Glomerular visceral epithelial cell (primary cell): ENCODE results near the gene SRPX.
A peak's percentile ranks its signal among the peaks of the same experiment; 100 is the strongest.

ENCODE experiments used
- DNase-seq: peaks from one replicate; pipeline ENCODE4 v3.0.0-alpha.2; 2016; ENCODE audit errors: extremely low spot score

The SRPX gene

DNA sequence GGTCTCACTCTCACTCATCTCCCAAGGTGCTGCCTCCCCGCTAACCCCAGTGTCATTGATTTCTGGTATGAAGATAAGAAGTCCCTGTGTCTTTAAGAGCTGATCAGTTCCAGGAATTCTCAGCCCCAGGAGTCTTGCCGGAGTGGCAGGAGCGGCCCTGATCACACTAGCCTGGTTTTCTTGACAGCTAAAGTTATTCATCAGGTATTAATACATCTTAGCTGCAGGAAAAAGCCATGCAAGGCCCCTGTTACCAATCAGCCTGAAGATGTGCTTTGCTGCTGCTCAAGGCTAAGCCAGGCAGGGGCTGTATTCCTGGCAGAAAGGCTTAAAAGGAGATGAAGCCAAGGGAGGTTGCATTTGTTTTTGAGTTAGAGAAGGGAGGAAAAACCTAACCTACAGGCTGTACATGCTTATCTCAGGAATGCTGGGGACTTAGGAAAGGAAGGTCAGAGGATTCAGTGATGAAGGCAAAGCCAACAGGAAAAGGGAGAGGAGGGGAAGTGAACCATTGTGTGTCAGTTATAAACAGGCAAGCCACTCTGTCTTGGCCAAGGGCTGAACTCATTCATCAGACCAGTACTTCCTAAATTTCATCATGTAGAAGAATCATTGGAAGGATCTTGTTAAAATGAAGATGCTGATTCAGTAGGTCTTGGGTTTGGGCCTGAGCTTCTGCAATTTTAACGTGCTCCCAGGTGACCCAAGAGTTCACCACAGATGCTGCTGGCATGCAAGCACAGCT, 8.6 kb downstream of the SRPX start:
- no peak for DNase-seq

GRCh38 chrX:38206542-38206941, 14.1 kb downstream of the SRPX start:
- DNase-seq = no peak

DNA sequence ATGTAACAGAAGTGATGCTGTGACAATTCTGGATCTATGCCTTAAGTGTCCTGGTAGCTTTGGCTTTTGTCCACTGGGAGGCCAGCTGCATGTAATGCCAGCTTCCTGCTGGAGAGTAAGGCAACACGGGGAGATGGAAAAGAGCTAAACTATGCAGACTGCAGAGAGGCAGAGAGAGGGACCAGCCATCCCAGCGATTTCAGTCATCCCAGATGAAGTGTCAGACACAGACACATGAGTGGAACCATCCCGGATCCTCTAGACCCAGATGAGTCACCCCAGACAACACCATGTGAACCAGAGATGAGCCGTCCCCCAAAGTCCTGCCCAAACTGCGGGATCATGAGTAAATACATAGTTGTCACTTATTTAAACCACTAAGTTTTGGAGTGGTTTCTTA, 14.6 kb downstream of the SRPX start:
- DNase-seq = no peak

DNA sequence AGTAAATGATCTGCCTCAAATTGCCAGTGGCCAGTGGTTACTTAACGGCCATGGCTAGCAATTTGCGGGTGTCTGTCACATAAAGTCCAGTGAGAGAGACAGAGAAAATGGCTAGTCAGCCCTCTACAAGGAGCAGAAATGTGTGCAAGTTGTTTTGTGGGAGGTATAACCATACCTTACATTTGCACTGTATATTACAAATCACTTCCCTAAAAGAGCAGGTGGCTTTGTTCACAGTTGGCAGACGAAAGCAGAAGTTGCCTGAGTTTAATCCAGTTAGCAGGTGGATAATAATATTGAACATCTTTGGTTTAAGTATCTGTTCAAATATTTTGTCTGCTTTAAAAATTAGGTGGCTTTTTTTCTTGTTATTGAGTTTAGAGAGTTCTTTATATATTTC, 15.6 kb downstream of the SRPX start:
- DNase-seq = no peak

GRCh38 chrX:38192007-38192810, 28.5 kb downstream of the SRPX start:
- DNase-seq = peak; percentile 25

DNA sequence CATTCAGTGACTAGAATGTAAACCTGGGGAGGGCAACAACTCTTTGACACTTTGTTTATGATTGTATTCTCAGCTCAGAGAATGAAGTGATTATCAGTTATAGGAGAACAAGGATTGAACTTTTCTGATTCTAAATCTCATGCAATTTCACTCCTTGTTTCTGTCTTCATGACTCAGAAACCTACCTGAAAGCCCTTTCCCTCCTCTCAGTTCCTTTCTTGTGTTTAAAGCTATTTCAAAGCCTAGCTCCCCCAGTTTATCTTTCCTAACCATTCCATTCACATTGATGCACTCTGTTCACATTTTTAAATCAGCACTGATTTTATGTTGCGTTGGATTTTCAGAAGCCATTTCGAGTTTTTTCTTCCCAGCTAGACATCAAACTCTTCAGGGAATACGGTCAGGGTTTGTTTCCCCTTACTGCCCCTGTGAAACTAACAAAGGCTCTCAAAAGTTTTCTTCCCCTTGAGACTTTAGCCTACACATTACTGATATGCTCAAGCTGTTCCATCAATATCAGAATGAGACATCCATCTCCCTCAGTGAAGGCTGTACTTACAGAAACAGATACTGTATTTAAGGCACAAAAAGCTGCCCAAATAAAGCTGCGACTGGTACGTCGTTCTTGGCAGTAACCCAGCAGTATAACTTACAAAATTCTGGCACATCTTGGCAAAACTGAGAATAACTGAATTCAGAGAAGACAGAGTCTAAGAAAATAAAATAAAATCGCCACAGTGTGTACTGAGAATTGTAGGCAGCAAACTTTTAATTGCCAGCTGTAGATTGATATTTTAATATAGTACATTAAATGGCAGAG, 31.0 kb downstream of the SRPX start:
- no peak for DNase-seq

DNA sequence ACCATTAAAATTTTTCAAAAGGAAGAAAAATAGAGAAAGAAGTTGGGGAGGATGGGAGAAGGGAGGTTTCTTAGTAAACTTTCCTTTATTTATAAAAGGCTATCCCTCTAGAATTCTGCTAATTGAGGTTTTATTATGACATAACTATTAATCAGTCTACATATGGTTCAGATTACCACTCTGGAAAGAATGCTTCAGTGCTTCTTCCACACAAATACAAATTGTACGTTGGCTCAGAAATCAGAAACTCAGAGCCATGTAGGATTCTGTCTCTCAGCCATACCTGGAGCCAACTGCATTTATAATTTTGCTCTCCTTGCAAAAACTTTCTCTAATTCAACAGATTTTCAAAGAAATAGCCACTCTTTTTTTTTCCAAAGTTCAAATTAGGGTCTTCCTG, 37.1 kb downstream of the SRPX start:
- DNase-seq = no peak

- no peak for DNase-seq
Measured at GRCh38 chrX:38181357-38181756, 39.3 kb downstream of the SRPX start.

DNA sequence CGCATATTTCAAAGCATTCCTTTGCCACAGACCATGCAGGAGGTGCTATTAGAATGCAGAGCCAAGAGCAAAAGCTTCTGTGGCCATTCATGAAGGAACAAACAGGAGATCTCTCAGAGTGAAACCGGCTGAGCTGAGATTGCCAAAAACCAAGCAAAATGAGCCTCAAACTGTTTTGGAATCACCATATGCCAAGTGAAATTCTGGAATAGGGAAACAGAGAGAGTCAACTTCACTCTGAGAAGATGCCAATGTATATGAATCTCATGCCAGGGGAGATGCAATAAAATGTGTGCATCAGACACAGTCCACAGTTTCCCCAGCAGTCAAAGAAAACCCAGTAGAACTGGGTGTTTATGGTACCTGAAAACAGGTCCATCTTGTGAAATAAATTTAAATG, 42.3 kb downstream of the SRPX start:
- DNase-seq = no peak

GRCh38 chrX:38175139-38175538, 45.5 kb downstream of the SRPX start:
- DNase-seq = peak; percentile 56

DNA sequence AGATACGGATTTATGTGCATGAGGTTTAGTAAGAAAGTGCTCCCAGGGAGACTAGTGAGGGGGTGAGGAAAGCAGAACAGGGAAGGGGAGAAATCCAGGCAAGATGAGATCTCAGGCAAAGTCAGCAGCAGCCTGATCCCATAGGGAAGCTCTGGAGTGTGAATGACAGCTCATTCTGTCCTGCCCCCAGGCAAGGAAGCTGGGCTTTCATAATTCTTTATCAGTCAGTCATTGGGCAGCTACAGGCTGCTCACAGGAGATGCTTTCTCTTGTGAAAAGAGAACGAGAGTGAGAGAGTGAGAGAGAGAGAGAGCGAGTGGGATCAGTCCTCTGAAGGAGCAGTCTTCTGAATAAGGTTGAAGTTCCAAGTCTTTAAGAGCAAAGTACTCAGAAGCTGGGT, 48.1 kb downstream of the SRPX start:
- DNase-seq = no peak

- DNase-seq = no peak
Measured at GRCh38 chrX:38170556-38170955, 50.1 kb downstream of the SRPX start.

DNA sequence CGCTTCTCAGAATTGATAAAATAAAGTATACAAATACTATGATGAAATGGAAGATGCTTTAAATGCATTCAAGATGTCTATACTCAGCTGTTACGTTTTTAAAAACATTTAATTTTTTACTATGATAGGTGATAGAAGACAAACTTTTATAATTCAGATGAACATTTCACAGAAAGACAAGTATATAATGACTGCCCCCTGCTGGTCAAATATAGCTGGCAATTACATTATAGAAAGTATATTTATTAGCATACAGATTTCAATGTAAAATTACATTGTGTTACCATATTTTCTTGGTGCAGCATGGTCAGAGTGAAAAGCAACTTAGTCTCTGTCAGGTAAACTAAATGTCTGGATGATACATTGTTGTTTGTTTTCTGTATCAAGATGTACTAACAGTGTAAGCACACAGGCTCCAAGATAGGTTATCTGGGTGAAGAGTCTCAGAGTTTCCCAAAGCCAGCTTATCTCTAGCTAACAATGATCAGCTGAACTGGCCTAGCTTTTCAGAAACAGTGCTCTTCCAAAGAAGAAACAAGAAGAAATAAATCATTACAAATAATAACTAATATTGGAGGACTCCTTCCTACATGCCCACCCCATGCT, 54.1 kb downstream of the SRPX start:
- DNase-seq = peak; percentile 19

- DNase-seq = no peak
Measured at GRCh38 chrX:38165023-38165422, 55.6 kb downstream of the SRPX start.

- no peak for DNase-seq
Measured at GRCh38 chrX:38163193-38163592, 57.5 kb downstream of the SRPX start.

GRCh38 chrX:38156838-38157237, 63.8 kb downstream of the SRPX start:
- DNase-seq = no peak

DNA sequence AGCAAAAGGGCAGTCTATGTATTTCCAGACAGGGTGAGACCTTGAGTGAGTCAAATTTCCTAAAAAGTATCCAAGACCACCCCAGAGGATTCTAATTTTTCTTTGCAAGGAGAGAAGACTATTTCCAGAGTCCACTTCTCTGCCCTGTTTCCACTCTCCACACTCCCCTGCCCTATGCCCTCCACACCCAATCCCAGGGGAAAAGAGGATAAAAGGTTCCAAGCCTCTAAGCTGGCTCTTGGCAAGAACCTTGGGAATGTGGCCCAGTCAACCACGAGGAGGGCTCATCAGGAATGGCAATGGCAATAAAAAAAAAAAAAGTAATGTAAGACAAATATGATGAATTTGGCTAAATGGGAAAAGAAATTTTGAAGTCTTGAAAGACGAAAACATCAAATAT, 65.9 kb downstream of the SRPX start:
- no peak for DNase-seq

DNA sequence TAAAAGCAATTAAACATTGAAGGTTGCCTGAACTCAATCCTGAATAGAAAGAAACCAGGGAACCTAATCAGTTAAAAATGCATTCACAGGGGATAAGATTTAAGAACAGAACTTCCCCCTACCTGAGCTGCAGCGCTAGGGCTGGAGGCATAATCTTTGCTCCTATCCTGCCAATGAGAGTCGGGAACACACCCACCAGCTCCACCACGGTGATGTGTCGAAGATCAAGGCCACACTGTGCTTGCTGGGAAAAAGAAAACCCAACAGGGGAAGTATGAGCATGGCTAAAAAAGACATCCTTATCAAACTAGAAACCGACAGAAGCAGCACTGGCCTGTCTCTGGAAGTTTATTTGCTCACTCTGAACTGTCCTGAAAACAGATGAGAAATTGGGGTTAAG, 66.3 kb downstream of the SRPX start:
- DNase-seq = no peak

- peak; percentile 86 for DNase-seq
Measured at GRCh38 chrX:38151441-38151840, 69.2 kb downstream of the SRPX start.

- DNase-seq = no peak
Measured at GRCh38 chrX:38150993-38151392, 69.7 kb downstream of the SRPX start.

GRCh38 chrX:38149016-38149415, 71.7 kb downstream of the SRPX start:
- DNase-seq = no peak

DNA sequence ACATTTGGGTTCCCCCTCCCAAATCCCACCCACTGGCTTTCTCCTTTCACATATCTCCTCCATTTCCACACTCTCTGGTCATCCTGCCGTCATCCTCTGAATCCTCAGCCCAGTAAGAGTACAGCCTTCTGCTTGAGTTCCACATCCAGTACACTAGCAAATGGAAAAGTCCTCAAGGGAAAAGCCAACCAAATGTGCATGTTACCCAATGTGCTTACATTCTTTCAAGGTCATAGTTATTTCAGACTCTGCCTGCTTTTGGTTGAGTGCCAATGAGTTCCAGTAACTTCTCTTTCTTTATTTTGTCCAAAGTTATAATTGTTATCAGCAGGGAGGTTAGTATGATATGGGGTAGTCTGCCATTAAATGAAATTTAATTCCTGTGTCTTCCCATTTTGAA, 78.1 kb downstream of the SRPX start:
- no peak for DNase-seq
